K562 (cell line): ENCODE data around the gene GABBR1. TPM values are rescaled to one million over a fixed set of nuclear protein-coding genes. Genes with fewer than 3 reads are reported as not detected.

ENCODE experiments used
- CBFB ChIP-seq: sonication (generic); formaldehyde crosslinking; IDR thresholded peaks from 2 replicates; pipeline ENCODE4 v1.4.0; 2020; ENCODE audit warnings: mild to moderate bottlenecking, missing genetic modification reagents
- ETV5 ChIP-seq: sonication (generic); formaldehyde crosslinking; IDR thresholded peaks from 2 replicates; pipeline ENCODE4 v1.4.0; 2020; ENCODE audit warnings: low read depth, mild to moderate bottlenecking, missing genetic modification reagents
- SMC3 ChIP-seq: conservative IDR thresholded peaks from 2 replicates; pipeline ENCODE4 v1.6.1; 2011; ENCODE audit warnings: low read depth, low read length, improper control_type of control experiment; ENCODE audit not compliant: insufficient read depth
- SRF ChIP-seq, 2 experiments: fragments of 250-450, 450-650 bp in 1 of 2; sonication (Bioruptor Pico) in 1 of 2; sonication (generic) in 1 of 2; formaldehyde crosslinking; IDR thresholded peaks; 2 replicates each; pipeline versions ENCODE4 v1.5.0 to v1.5.1; 2020 to 2022; ENCODE audit warnings: mild to moderate bottlenecking in 1 of 2, missing genetic modification reagents in 1 of 2
- TAF9B ChIP-seq: fragments of 450-650 bp; IDR thresholded peaks from 2 replicates; pipeline ENCODE4 v1.6.1; 2018; ENCODE audit warnings: mild to moderate bottlenecking; ENCODE audit not compliant: partially characterized antibody
- ZBTB7A ChIP-seq: IDR thresholded peaks from 2 replicates; pipeline ENCODE4 v1.6.1; 2011; ENCODE audit warnings: low read depth, mild to moderate bottlenecking, low read length, moderate library complexity, borderline replicate concordance; ENCODE audit not compliant: control insufficient read depth
- ZNF408 ChIP-seq: fragments of 250-450 bp; sonication (Bioruptor Pico); IDR thresholded peaks from 2 replicates; pipeline ENCODE4 v1.4.0; 2020; ENCODE audit warnings: low read depth, mild to moderate bottlenecking, moderate library complexity
- ZNF77 ChIP-seq: fragments of 250-450 bp; sonication (Bioruptor Pico); IDR thresholded peaks from 2 replicates; pipeline ENCODE4 v1.5.0; 2020
- polyA plus RNA-seq, 8 experiments: library from polyadenylated mRNA; depleted of rRNA in 4 of 8; stranded (reverse) in 5 of 8; unstranded in 3 of 8; fragments of >200 nt; fragmentation: Nextera tagmentation in 2 of 8; fragmentation: Illumina TruSeq in 1 of 8; extraction: Ambion mirVana in 2 of 8; extraction: Trizol in 1 of 8; gene quantifications; 2 replicates each; pipeline versions ENCODE4 v1.2.1 to v1.2.3, GENCODE V29; 2011 to 2014; ENCODE audit warnings: inconsistent platforms in 1 of 8, missing spikeins in 1 of 8
- total RNA-seq, 7 experiments: library from RNA; depleted of rRNA in 6 of 7; stranded (reverse); fragments of >200 nt in 6 of 7; fragmentation: Illumina TruSeq in 2 of 7; extraction: Trizol in 2 of 7; gene quantifications; 2 replicates each; pipeline versions ENCODE4 v1.2.1 to v1.2.3, GENCODE V29; 2011 to 2021; ENCODE audit warnings: low replicate concordance in 1 of 7
- TF ChIP-seq, protein P1 (sequence below): sonication (generic); formaldehyde crosslinking; IDR thresholded peaks from 2 replicates; pipeline ENCODE4 v1.8.1; 2023; ENCODE audit warnings: mild to moderate bottlenecking, missing genetic modification reagents
- TF ChIP-seq, protein P2 (sequence below), 2 experiments: IDR thresholded peaks; 2 replicates each; pipeline ENCODE4 v1.6.1; 2012; ENCODE audit warnings: improper control_type of control experiment in 2 of 2, low read depth in 2 of 2, low read length in 2 of 2, borderline replicate concordance in 1 of 2
- TF ChIP-seq, protein P3 (sequence below), 2 experiments: fragments of 450-650 bp; formaldehyde crosslinking in 1 of 2; IDR thresholded peaks; 2 replicates each; pipeline versions ENCODE4 v1.4.0 to v1.6.1; 2014 to 2020; ENCODE audit warnings: mild to moderate bottlenecking in 2 of 2, borderline replicate concordance in 1 of 2, low read depth in 1 of 2
- TF ChIP-seq, protein P4 (sequence below): fragments of 450-650 bp; formaldehyde crosslinking; IDR thresholded peaks from 2 replicates; pipeline ENCODE4 v1.4.0; 2022; ENCODE audit warnings: missing genetic modification characterization

The GABBR1 gene
- total and polyA plus RNA-seq, 9 of the 15 experiments (the other 6 are each of a cell fraction or from before 2014, with no cell fraction given) = 2.2 to 48.3 (median 20.8) TPM

DNA sequence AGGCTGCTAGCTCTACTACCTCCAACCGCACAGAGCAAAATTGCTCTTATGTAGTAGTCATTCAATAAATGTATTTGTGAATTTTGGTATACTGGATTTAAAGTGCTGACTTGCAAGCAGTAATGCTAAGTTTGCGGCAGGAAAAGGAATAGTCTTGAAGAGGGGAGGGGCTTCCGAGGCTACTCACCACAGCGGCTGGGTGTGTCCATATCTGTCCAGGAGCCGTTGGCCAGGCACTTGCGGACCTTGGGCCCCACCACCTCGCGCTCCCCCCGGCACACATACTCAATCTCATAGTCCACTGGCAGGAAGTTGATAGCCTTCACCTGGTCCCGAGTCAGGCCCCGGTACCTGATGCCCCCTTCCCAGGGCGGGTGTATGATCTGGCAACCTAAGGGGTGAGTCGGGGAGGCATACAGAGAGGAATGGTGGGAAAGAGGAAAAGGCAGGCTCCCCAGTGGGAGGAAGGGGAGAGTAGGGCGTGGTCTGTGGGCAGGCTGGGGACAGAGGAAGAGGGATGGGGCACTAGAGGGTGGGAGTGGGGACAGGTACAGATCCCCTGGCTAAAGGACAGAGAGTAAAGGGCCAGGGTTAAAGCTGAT lies 1.7 kb downstream of the GABBR1 start (continued):
- TF ChIP-seq, protein P1, sequence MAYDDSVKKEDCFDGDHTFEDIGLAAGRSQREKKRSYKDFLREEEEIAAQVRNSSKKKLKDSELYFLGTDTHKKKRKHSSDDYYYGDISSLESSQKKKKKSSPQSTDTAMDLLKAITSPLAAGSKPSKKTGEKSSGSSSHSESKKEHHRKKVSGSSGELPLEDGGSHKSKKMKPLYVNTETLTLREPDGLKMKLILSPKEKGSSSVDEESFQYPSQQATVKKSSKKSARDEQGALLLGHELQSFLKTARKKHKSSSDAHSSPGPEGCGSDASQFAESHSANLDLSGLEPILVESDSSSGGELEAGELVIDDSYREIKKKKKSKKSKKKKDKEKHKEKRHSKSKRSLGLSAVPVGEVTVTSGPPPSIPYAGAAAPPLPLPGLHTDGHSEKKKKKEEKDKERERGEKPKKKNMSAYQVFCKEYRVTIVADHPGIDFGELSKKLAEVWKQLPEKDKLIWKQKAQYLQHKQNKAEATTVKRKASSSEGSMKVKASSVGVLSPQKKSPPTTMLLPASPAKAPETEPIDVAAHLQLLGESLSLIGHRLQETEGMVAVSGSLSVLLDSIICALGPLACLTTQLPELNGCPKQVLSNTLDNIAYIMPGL (CRISPR knock-in tag) = peak; percentile 54; the same call in 1 of the 2 replicates
- TF ChIP-seq ZNF77 = no peak
- TF ChIP-seq, protein P2, sequence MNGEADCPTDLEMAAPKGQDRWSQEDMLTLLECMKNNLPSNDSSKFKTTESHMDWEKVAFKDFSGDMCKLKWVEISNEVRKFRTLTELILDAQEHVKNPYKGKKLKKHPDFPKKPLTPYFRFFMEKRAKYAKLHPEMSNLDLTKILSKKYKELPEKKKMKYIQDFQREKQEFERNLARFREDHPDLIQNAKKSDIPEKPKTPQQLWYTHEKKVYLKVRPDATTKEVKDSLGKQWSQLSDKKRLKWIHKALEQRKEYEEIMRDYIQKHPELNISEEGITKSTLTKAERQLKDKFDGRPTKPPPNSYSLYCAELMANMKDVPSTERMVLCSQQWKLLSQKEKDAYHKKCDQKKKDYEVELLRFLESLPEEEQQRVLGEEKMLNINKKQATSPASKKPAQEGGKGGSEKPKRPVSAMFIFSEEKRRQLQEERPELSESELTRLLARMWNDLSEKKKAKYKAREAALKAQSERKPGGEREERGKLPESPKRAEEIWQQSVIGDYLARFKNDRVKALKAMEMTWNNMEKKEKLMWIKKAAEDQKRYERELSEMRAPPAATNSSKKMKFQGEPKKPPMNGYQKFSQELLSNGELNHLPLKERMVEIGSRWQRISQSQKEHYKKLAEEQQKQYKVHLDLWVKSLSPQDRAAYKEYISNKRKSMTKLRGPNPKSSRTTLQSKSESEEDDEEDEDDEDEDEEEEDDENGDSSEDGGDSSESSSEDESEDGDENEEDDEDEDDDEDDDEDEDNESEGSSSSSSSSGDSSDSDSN (IDR thresholded peaks at IDR 0.05; ENCODE audit: borderline replicate concordance in 1 of 2, low read depth in 2 of 2, low read length in 2 of 2) = 0 out of 4 replicates have a peak, but pooled peaks have one; percentile 49 to 50
- no peak for TF ChIP-seq TAF9B
- peak in 1 of 2 experiments; percentile 56; a peak in 1 of 4 replicates for TF ChIP-seq SRF (CRISPR knock-in tag; IDR thresholded peaks at IDR 0.05)
- TF ChIP-seq ETV5 (CRISPR knock-in tag) = no peak; the same call in 1 of the 2 replicates
- TF ChIP-seq, protein P3, sequence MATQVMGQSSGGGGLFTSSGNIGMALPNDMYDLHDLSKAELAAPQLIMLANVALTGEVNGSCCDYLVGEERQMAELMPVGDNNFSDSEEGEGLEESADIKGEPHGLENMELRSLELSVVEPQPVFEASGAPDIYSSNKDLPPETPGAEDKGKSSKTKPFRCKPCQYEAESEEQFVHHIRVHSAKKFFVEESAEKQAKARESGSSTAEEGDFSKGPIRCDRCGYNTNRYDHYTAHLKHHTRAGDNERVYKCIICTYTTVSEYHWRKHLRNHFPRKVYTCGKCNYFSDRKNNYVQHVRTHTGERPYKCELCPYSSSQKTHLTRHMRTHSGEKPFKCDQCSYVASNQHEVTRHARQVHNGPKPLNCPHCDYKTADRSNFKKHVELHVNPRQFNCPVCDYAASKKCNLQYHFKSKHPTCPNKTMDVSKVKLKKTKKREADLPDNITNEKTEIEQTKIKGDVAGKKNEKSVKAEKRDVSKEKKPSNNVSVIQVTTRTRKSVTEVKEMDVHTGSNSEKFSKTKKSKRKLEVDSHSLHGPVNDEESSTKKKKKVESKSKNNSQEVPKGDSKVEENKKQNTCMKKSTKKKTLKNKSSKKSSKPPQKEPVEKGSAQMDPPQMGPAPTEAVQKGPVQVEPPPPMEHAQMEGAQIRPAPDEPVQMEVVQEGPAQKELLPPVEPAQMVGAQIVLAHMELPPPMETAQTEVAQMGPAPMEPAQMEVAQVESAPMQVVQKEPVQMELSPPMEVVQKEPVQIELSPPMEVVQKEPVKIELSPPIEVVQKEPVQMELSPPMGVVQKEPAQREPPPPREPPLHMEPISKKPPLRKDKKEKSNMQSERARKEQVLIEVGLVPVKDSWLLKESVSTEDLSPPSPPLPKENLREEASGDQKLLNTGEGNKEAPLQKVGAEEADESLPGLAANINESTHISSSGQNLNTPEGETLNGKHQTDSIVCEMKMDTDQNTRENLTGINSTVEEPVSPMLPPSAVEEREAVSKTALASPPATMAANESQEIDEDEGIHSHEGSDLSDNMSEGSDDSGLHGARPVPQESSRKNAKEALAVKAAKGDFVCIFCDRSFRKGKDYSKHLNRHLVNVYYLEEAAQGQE (IDR thresholded peaks at IDR 0.05; ENCODE audit: borderline replicate concordance) = no peak
- TF ChIP-seq, protein P3 (CRISPR knock-in tag; IDR thresholded peaks at IDR 0.05; ENCODE audit: low read depth) = peak; percentile 33; the same call in 1 of the 2 replicates
- TF ChIP-seq, protein P4, sequence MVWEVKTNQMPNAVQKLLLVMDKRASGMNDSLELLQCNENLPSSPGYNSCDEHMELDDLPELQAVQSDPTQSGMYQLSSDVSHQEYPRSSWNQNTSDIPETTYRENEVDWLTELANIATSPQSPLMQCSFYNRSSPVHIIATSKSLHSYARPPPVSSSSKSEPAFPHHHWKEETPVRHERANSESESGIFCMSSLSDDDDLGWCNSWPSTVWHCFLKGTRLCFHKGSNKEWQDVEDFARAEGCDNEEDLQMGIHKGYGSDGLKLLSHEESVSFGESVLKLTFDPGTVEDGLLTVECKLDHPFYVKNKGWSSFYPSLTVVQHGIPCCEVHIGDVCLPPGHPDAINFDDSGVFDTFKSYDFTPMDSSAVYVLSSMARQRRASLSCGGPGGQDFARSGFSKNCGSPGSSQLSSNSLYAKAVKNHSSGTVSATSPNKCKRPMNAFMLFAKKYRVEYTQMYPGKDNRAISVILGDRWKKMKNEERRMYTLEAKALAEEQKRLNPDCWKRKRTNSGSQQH (CRISPR knock-in tag) = peak; percentile 81; the same call in 1 of the 2 replicates
- TF ChIP-seq ZBTB7A = 0 out of 2 replicates have a peak, but pooled peaks have one; percentile 65
- TF ChIP-seq ZNF408 = no peak
- no peak for TF ChIP-seq SMC3
- 0 out of 2 replicates have a peak, but pooled peaks have one; percentile 63 for TF ChIP-seq CBFB (CRISPR knock-in tag)
